Forelimb muscle (tissue), 1 donor: Measurements from ENCODE around the gene RCN1. TPM values are rescaled to one million over a fixed set of nuclear protein-coding genes. Genes with fewer than 3 reads are reported as not detected.
"Not testable (repeated sequence)": the region's sequence is repeated elsewhere in the genome, so short reads cannot be mapped to it uniquely, and the experiment has no call there.

Experiments used
- DNase-seq: peaks from one replicate; pipeline ENCODE4 v3.0.0-alpha.2; 2013; ENCODE audit warnings: low read depth
- polyA plus RNA-seq: library from polyadenylated mRNA; unstranded; fragments of 120-200 nt; gene quantifications from one replicate; pipeline ENCODE4 v1.2.1, GENCODE V29; 2013; ENCODE audit not compliant: insufficient read length

The RCN1 gene
- polyA plus RNA-seq, result 129 TPM

DNA sequence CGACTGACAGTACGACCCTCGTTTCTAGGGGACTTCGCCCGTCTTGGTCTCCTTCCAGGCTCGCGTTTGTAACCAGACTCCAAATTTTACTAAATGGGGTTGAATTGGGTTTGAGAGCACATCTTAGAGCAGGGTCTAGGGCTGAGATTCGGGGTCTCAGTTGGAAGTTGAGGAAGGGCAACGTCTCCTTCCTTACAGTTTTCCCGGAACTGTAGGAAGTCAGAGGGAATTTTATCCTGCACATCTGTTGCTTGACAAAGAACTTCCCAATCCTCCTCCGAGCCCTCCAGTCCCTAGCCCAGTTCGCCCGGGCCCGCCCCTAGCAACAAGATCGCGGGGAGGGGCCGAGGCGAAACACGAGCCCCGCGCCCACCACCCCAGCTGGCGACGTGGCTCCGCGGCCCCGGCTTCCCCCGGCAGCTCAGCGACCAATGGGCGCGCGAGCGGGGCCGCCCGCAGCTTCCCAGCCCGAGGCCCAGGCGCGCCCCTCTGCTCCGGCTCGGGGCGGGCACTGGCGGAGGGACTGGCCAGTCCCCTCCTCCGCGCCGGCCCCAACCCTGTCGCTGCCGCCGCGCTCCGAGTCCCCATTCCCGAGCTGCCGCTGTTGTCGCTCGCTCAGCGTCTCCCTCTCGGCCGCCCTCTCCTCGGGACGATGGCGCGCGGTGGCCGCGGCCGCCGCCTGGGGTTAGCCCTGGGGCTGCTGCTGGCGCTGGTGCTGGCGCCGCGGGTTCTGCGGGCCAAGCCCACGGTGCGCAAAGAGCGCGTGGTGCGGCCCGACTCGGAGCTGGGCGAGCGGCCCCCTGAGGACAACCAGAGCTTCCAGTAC lies at the start of gene RCN1:
RCN1 (plus strand) TSS at position 530 of the 826 bp plus-strand sequence; CDS start at position 653, 123 bp downstream.
- DNase-seq, result peak; percentile 51

GRCh38 chr11:32043737-32044136 lies 47.1 kb upstream of the RCN1 start:
- no peak for DNase-seq

- no peak for DNase-seq
These were observed 46.6 kb upstream of the RCN1 start for GRCh38 chr11:32044158-32044863.

GRCh38 chr11:32045456-32045855 lies 45.4 kb upstream of the RCN1 start:
- no peak for DNase-seq

GRCh38 chr11:32050264-32050663 lies 40.6 kb upstream of the RCN1 start:
- DNase-seq, result no peak

GRCh38 chr11:32052215-32052614 lies 38.7 kb upstream of the RCN1 start:
- no peak for DNase-seq

GRCh38 chr11:32053151-32053888 lies 37.6 kb upstream of the RCN1 start:
- DNase-seq, result no peak

- no peak for DNase-seq
These were observed 35.0 kb upstream of the RCN1 start for GRCh38 chr11:32055861-32056260.

DNA sequence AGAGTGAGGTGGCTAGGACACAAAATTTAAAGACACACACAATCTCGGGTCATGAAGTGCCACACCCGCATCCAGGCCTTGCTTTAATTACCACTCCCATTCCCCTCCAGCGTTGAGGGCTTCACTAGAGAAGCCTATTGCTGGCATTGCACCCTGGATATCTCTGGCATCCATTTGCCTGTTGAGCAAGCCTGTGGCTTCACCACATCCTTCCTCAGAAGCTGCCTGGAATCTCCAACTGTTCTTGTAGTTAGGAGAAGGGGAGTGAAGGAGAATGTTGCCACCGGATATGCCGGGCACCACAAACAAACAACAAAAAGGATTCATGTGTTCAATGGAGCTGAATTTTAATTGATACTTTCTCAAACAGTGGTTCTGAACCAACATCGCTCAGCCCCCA lies 34.4 kb upstream of the RCN1 start:
- no peak for DNase-seq

- DNase-seq, result no peak
These were observed 31.0 kb upstream of the RCN1 start for GRCh38 chr11:32059686-32060462.

- no peak for DNase-seq
These were observed 28.3 kb upstream of the RCN1 start for GRCh38 chr11:32062540-32062939.

GRCh38 chr11:32063031-32063430 lies 27.8 kb upstream of the RCN1 start:
- not testable (repeated sequence) for DNase-seq

DNA sequence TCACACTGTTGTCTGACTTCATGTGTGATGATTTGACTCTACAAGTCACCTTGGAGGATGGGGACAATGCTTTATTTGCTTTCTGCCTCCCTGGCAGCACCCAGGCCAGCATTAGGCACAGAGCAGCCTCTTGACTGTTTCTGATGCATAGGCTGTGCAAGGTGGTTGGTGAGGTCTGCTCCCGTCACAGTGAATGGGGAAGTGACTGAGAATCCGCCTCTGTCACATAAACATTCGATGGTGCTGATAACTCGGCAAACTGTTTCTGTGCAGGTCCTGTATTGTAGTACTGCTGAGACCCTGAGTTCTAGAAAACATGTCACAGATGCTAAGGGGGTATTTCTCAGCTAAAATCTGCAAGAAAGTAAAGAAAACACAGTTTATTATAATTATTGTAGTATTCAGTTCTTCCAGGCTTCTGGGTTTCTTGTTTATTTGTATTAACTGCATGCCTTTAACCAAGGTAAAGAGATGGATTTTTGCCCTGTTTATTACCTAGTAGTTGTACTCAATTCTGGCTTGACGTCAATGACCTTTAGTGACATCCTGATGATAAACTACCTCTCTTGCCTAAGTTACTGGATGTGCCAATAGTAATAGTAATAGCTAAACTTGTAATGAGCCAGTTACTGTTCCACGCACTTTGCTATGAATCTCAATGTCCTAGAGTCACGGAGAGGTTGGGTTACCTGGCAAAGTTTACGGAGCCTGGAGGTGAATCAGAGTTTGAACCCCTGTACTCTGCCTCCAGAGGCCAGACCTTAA lies 24.8 kb upstream of the RCN1 start:
- no peak for DNase-seq

GRCh38 chr11:32068134-32068870 lies 22.6 kb upstream of the RCN1 start:
- no peak for DNase-seq

GRCh38 chr11:32069361-32070058 lies 21.4 kb upstream of the RCN1 start:
- no peak for DNase-seq

GRCh38 chr11:32070692-32071091 lies 20.2 kb upstream of the RCN1 start:
- no peak for DNase-seq

DNA sequence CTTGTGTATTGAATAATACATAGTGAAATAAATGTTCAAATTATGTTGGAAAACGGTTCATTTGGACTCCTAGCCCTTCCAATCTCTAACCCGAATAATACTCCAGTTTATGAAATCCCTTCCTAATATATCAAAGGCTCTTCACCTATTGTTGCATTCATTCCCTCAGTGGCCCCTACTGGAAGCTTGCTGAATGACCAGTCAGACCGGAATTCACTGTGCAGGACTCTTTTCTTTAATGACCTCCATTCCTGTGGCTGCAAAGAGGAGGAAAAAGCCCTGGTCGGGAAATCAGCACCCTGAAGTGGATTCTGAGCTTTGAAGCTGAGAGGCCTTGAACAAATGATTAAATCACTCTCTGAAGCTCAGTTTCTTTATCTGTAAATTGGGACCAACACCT lies 19.1 kb upstream of the RCN1 start:
- DNase-seq, result no peak

DNA sequence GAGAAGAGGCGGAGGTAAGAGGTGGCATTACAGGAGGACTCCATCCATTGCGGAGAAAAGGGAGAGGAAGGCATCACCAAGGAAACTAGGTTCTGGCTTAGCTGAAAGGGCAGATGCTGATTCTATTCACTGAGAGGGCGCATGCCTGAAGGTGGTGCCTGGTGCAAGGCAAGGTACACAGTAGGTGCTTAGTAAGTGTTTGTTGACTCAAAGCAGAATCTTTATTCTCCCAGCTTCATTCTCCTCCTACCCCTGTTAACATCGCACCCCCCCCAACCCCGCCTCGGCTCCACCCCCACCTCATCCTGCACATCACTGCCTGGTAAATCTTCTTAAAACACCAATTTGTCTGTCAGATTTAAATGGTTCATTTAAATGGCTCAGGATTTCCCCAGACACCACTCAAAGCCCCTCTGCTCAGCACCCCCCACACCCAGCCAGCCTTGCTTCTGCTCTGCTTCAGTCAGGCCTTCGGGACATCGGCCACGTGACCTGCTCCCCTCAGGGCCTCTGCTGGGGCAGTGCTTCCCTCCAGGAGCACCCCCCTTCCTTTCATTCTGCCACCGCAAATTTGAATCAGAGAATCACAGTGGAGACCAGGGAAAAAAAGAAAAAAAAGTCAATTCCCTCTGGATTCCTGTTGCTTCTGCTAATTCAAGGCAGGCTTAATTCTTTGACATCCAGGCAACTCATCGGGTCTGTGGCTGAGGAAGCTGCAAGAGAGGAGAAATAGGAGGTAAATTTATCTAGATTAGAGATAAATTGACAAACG lies 17.8 kb upstream of the RCN1 start:
- no peak for DNase-seq

GRCh38 chr11:32073644-32074026 lies 17.2 kb upstream of the RCN1 start:
- no peak for DNase-seq
